Measurements from ENCODE around the gene ADAM17.
A peak's percentile ranks its signal among the peaks of the same experiment; 100 is the strongest.

Gene ADAM17

DNA sequence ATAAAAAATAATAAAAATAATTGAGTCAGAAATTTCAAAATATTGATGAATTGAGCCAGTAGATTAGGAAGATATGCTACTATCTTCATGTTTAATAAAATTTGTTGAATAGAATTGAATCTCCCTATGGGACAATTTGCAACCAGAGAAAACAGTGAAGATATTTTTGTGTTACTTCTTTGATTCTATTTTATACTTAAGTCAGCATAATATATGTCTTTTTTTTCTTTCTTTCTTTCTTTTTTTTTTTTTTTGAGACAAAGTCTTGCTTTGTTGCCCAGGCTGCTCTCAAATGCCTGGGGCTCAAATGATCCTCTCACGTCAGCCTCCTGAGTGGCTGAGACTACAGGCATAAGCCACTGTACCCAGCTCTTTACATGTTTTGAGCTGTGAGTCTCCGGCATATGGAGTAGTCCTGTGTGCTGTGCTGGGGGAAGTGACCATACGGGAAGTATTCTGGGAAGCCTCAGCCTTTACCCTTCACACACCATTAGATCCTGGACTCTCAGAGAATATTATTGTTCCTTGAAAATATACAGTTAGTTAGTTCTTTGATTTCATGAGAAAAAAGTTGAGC is 95.1 kb downstream of the ADAM17 start:
- no peak overlapping the region for H3K27ac ChIP-seq
- no peak for TF ChIP-seq ZFX (IDR thresholded peaks at IDR 0.05; ENCODE audit: borderline replicate concordance)
- TF ChIP-seq, protein P1, sequence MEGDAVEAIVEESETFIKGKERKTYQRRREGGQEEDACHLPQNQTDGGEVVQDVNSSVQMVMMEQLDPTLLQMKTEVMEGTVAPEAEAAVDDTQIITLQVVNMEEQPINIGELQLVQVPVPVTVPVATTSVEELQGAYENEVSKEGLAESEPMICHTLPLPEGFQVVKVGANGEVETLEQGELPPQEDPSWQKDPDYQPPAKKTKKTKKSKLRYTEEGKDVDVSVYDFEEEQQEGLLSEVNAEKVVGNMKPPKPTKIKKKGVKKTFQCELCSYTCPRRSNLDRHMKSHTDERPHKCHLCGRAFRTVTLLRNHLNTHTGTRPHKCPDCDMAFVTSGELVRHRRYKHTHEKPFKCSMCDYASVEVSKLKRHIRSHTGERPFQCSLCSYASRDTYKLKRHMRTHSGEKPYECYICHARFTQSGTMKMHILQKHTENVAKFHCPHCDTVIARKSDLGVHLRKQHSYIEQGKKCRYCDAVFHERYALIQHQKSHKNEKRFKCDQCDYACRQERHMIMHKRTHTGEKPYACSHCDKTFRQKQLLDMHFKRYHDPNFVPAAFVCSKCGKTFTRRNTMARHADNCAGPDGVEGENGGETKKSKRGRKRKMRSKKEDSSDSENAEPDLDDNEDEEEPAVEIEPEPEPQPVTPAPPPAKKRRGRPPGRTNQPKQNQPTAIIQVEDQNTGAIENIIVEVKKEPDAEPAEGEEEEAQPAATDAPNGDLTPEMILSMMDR (IDR thresholded peaks at IDR 0.05), result no peak

DNA sequence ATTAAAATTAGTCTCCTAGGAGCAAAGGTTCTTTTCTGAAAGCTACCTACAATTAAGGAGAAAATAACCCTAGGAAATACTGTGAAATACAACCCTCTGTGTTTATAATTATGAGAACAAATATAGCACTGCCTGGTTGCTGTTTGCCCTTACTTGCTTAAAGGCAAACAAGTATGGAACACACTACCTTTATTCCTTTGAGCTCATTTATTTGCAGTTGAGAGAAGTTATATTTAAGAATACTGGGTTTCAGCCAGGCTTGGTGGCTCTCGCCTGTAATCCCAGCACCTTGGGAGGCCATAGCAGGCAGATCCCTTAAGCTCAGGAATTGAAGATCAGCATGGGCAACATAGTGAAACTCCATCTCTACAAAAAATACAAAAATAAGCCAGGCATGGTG is 104.4 kb downstream of the ADAM17 start:
- no peak for TF ChIP-seq ZFX (IDR thresholded peaks at IDR 0.05; ENCODE audit: borderline replicate concordance)
- TF ChIP-seq, protein P1 (IDR thresholded peaks at IDR 0.05), result no peak

DNA sequence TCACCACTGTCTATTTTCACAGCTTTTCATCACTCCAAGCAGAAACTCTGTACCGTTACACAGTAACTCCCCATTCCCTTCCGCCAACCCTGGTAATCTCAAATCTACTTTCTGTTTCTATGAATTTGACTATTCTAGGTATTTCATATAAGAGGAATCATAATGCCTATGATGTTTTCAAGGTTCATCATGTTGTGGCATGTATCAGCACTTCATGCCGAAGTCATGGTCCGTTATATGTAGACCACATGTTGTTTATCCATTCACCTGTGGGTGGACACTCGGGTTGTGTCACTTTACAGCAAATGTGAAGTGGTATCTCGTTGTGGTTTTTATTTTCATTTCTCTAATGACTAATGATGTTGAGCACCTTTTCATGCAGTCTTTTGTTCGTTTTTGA is 110.5 kb downstream of the ADAM17 start:
- no peak overlapping the region for H3K27ac ChIP-seq
- TF ChIP-seq, protein P1 (IDR thresholded peaks at IDR 0.05), result no peak
- TF ChIP-seq ZFX (IDR thresholded peaks at IDR 0.05; ENCODE audit: borderline replicate concordance), result no peak

More for the DNA sequence above, 104.4 kb downstream of the ADAM17 start:
- 0 out of 2 replicates have a peak overlapping the region, but pooled peaks have one; percentile 10 for H3K27ac ChIP-seq

DNA sequence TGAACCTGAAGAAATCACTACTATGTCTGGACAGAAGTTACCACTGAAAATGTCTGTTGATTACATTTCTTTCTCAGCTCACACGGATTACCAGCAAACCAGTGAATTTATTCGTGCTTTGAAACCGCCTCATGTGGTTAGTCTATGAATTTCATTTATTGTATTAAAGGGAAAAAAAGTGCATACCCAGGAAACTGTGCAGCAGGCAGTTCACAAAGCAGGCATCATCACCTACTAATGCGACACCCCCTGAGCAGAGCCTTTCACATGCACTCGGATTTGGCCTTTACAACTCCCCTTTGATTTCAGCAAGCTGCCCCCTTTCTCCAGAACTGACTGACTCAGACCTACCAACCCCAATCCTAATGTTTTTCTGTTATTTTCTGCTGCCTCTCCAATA is 112.1 kb downstream of the ADAM17 start:
- TF ChIP-seq, protein P1 (IDR thresholded peaks at IDR 0.05), result no peak
- no peak for TF ChIP-seq ZFX (IDR thresholded peaks at IDR 0.05; ENCODE audit: borderline replicate concordance)
- peak overlapping the region; percentile 36; the same call in 1 of the 2 replicates for H3K27ac ChIP-seq

DNA sequence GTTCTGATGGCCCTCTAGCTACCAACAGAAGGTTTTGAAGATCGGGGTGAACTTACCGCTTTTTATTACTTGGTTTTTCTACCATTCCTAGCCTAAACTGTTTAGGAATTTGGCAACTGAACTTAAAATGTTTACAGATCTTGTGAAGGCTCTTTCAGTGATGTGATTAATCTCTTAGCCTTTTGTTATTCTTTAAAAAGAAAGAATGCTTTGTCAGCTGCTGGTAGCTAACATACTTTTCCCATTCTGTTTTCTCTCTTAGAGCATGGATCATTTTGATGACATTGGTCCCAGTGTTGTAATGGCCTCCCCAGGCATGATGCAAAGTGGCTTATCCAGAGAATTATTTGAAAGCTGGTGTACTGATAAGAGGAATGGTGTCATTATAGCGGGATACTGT is 114.1 kb downstream of the ADAM17 start:
- H3K27ac ChIP-seq, result no peak overlapping the region
- TF ChIP-seq, protein P1 (IDR thresholded peaks at IDR 0.05), result no peak
- TF ChIP-seq ZFX (IDR thresholded peaks at IDR 0.05; ENCODE audit: borderline replicate concordance), result no peak

DNA sequence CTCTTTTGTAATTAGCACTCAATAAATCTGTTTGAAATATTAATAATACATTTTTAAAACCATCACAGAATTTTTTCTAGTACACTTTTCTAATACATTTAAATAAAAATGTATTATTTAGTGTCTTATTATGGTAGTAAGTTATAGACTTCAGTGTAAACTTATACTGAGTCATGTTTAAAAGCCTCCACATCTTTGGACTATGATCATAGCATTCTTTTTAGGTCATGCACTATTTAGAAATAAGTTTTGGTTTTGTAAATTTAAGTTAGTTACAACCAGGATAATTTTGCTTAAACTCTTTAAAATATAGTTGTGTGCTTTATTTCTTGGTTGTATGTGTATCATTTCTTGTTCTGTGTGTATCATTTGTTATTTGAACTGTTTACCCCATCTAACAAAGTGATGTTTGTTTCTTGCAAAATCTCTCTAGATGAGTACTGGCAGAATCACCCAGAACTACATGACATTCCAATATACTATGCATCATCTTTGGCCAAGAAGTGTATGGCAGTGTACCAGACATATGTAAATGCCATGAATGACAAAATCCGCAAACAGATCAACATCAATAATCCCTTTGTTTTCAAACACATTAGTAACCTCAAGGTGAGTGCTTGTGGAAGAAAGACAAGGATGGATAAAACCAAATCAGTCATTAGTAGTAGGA is 115.4 kb downstream of the ADAM17 start:
- H3K27ac ChIP-seq, result no peak overlapping the region
- TF ChIP-seq ZFX (IDR thresholded peaks at IDR 0.05; ENCODE audit: borderline replicate concordance), result no peak
- TF ChIP-seq, protein P1 (IDR thresholded peaks at IDR 0.05), result no peak

DNA sequence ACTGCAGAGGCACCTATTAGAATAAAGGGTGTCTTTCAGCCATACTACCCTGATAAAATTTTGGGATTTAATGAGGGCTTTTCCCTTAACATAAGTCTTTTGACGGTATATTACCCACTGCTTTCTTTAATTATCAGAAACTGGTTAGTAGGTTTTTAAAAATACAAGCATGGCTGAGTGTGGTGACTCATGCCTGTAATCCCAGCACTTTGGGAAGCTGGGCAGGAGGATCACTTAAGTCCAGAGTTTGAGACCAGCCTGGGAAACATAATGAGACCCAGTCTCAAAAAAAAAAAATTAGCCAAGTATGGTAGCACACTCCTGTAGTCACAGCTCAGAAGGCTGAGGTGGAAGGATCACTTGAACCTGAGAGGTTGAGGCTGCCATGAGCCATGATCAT is 116.1 kb downstream of the ADAM17 start:
- H3K27ac ChIP-seq, result no peak overlapping the region
- TF ChIP-seq ZFX (IDR thresholded peaks at IDR 0.05; ENCODE audit: borderline replicate concordance), result no peak
- TF ChIP-seq, protein P1 (IDR thresholded peaks at IDR 0.05), result no peak
